ENCODE measurements around the gene MAP6. TPM values are rescaled to one million over a fixed set of nuclear protein-coding genes. Genes with fewer than 3 reads are reported as not detected.

The MAP6 gene
- total and polyA plus RNA-seq, 10 of the 15 experiments (the other 5 are each of a cell fraction or from before 2014, with no cell fraction given) = 0.06 to 0.19 (median 0.11) TPM; not detected in 5

GRCh38 chr11:75656044-75656727 is 12.7 kb downstream of the MAP6 start:
- Histone ChIP-seq H3K4me3 (no peak overlapping the region), H2AFZ (ENCODE audit: control insufficient read depth, low read depth, low read length) (no peak overlapping the region), H4K20me1 (ENCODE audit: control insufficient read depth, insufficient read depth) (no peaks in the 10 kb centered on the region), H3K4me2 (ENCODE audit: control insufficient read depth, insufficient read depth) (no peak overlapping the region), H3K27me3 (replicated peaks in 1 of 2; ENCODE audit: control insufficient read depth in 2 of 2, insufficient read depth in 2 of 2, low read length in 1 of 2) (no peaks in the 10 kb centered on the region; a peak in 1 of 4 replicates), H3K79me2 (ENCODE audit: control insufficient read depth, insufficient read depth, low read length) (no peaks in the 10 kb centered on the region), H3K9ac (ENCODE audit: control insufficient read depth, insufficient read depth, low read length) (no peak overlapping the region), H3K4me1 (ENCODE audit: control insufficient read depth, insufficient read depth, low read length) (peaks cover 15% of the 10 kb centered on the region), H3K36me3 (ENCODE audit: control insufficient read depth in 2 of 2, insufficient read depth in 2 of 2, low read length in 1 of 2) (no peaks in the 10 kb centered on the region), H3K27ac (ENCODE audit: control insufficient read depth, insufficient read depth) (no peak overlapping the region), H3K9me3 (replicated peaks; ENCODE audit: control insufficient read depth, insufficient read depth, low read length) (no peaks in the 10 kb centered on the region)
- BruUV-seq (replicated peaks) = no TSS peak
- ChIA-PET RAD21 (ENCODE audit: unreplicated experiment) (no interaction called here), CTCF (interaction anchor here (1.1 kb wide), 1 partner anchor 9 kb away, joined by 4 read pairs; no protein-coding TSS in a partner anchor), SMC1A (ENCODE audit: uncharacterized antibody, unreplicated experiment) (no interaction called here), POLR2A (no interaction called here)
- in situ Hi-C loops (cut with MboI) = no loop called here
- no peak for DNase-seq (ENCODE audit: low read depth, low spot score)
- FAIRE-seq = no peak
- 70% methylated on average over 6 of the region's 6 CpGs for WGBS (ENCODE audit: insufficient coverage, insufficient replicate concordance, low lambda C conversion rate, missing lambda C conversion rate)
- intact Hi-C loops (cut with micrococcal nuclease; ENCODE audit: unreplicated experiment) = no loop called here
- no peak for ATAC-seq
- TF ChIP-seq KDM1A (IDR thresholded peaks at IDR 0.05; ENCODE audit: borderline replicate concordance) (no peak), CTCF (IDR thresholded peaks at IDR 0.05 in 2 of 3, conservative IDR thresholded peaks at IDR 0.05 in 1 of 3; ENCODE audit: control insufficient read depth in 2 of 3, extremely low read depth in 1 of 3, insufficient read depth in 1 of 3, low read depth in 3 of 3, low read length in 3 of 3) (no peak), HSF1 (IDR thresholded peaks at IDR 0.05; ENCODE audit: low read depth, low read length) (no peak), RAD21 (IDR thresholded peaks at IDR 0.05; ENCODE audit: insufficient read depth, low read depth, low read length) (no peak), NBN (IDR thresholded peaks at IDR 0.05) (no peak), EP300 (IDR thresholded peaks at IDR 0.05; ENCODE audit: borderline replicate concordance in 1 of 2, control insufficient read depth in 1 of 2, low read depth in 2 of 2, low read length in 2 of 2) (no peak), MTA3 (IDR thresholded peaks at IDR 0.05; ENCODE audit: borderline replicate concordance, low read length) (no peak), PAX5 (IDR thresholded peaks at IDR 0.05; ENCODE audit: borderline replicate concordance, low read depth, low read length) (no peak), TCF12 (IDR thresholded peaks at IDR 0.05; ENCODE audit: low read depth, low read length) (no peak), ZBTB11 (CRISPR knock-in tag; IDR thresholded peaks at IDR 0.05) (no peak), SIN3A (IDR thresholded peaks at IDR 0.05; ENCODE audit: low read depth, low read length) (no peak), ZBTB40 (IDR thresholded peaks at IDR 0.05; ENCODE audit: borderline replicate concordance) (no peak)

Measured in GM12878 (cell line).